ENCODE data around the gene TENT4A. TPM values are rescaled to one million over a fixed set of nuclear protein-coding genes. Genes with fewer than 3 reads are reported as not detected.

The TENT4A gene
- total and polyA plus RNA-seq, 8 donors = 3.5 to 37.4 (median 15.8) TPM

DNA sequence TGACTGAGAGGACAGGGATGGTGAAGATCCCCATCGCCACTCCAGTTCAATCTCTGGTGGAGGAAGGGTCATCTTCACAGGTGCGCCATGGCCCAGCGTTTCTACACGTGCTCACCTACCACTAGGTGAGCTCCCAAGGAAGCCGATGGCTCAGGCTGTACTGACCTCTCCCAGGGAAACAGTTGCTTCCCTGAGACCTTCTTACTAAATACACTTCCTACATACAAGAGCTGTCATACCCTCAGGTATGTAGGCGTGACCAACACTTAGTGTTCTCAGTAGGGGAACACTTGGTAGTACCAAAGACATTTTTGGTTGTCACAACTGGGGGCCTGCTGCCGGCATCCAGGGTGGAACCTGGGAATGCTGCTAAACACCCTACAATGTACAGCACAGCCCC is 75.2 kb downstream of the TENT4A start:
- peaks cover 0 to 10% (median 6%) of the 10 kb centered on the region in 4 donors for H3K4me1 ChIP-seq
- H3K27ac ChIP-seq = no peak overlapping the region
- H3K4me3 ChIP-seq = no peak overlapping the region
- TF ChIP-seq EP300 (IDR thresholded peaks at IDR 0.05) = no peak
- no peak for TF ChIP-seq POLR2AphosphoS5 (IDR thresholded peaks at IDR 0.05)
- no peak for TF ChIP-seq POLR2A (IDR thresholded peaks at IDR 0.05)
- TF ChIP-seq, protein P1, sequence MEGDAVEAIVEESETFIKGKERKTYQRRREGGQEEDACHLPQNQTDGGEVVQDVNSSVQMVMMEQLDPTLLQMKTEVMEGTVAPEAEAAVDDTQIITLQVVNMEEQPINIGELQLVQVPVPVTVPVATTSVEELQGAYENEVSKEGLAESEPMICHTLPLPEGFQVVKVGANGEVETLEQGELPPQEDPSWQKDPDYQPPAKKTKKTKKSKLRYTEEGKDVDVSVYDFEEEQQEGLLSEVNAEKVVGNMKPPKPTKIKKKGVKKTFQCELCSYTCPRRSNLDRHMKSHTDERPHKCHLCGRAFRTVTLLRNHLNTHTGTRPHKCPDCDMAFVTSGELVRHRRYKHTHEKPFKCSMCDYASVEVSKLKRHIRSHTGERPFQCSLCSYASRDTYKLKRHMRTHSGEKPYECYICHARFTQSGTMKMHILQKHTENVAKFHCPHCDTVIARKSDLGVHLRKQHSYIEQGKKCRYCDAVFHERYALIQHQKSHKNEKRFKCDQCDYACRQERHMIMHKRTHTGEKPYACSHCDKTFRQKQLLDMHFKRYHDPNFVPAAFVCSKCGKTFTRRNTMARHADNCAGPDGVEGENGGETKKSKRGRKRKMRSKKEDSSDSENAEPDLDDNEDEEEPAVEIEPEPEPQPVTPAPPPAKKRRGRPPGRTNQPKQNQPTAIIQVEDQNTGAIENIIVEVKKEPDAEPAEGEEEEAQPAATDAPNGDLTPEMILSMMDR (IDR thresholded peaks at IDR 0.05) = no peak
- WGBS, 5 donors = 81 to 97% (median 90%) methylated on average over 7 of the region's 7 CpGs
- no peaks in the 10 kb centered on the region for H3K36me3 ChIP-seq
- no peak for DNase-seq
- intact Hi-C loops (cut with DNase I; ENCODE audit: low total_unique reads) = no loop called here
- no peaks in the 10 kb centered on the region for H3K9me3 ChIP-seq
- no peaks in the 10 kb centered on the region for H3K27me3 ChIP-seq

DNA sequence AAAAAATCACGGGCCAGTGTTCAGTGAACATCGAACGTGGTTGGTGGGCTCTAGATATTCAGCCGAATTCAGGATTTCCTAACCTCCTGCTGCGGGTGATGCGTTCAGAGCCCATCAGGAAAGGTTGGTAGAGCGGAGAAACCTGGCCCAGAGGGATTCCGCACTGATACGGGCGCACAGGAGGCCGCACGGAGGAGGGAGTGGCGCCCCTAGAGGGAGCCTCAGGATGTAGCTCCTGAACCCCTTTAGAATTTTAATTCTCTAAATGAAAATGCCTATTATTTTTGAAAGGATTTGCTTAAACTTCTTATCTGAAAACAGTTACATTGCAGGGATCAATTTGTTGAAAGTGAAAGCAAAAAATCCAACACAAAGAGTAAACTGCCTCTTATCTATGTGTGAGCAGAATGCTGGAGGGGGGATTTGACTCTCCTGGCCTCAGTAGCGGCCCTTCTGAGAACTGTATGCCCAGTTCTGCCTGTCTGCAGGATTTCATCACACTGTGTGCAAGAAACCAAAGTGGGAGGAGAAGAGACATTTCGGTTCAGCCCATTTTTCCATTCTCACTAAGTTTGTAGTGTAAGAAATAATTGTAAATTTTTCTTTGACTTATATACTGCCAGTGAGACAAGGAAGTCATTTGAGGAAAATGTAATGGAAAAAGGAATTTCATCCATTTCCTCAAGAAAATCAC is 75.9 kb downstream of the TENT4A start:
- no peaks in the 10 kb centered on the region for H3K27me3 ChIP-seq
- no peak overlapping the region for H3K27ac ChIP-seq
- no peaks in the 10 kb centered on the region for H3K9me3 ChIP-seq
- intact Hi-C loops (cut with DNase I; ENCODE audit: low total_unique reads) = no loop called here
- TF ChIP-seq EP300 (IDR thresholded peaks at IDR 0.05) (no peak), POLR2A (IDR thresholded peaks at IDR 0.05) (no peak), POLR2AphosphoS5 (IDR thresholded peaks at IDR 0.05) (no peak)
- TF ChIP-seq, protein P1 (IDR thresholded peaks at IDR 0.05) = no peak
- no peaks in the 10 kb centered on the region for H3K36me3 ChIP-seq
- 66 to 74% (median 72%) methylated on average over 15 of the region's 15 CpGs for WGBS, 5 donors
- H3K4me3 ChIP-seq = no peak overlapping the region
- DNase-seq = peak in 1 of 2 donors; percentile 28
- H3K4me1 ChIP-seq = peaks cover 0 to 10% (median 6%) of the 10 kb centered on the region in 4 donors

GRCh38 chr5:6790346-6790865 is 77.2 kb downstream of the TENT4A start:
- Histone ChIP-seq H3K4me1 (peaks cover 0 to 10% (median 6%) of the 10 kb centered on the region in 4 donors), H3K9me3 (no peaks in the 10 kb centered on the region), H3K27ac (no peak overlapping the region), H3K27me3 (no peaks in the 10 kb centered on the region), H3K36me3 (no peaks in the 10 kb centered on the region), H3K4me3 (no peak overlapping the region)
- WGBS, 5 donors = 78 to 94% (median 83%) methylated on average over 8 of the region's 8 CpGs
- intact Hi-C loops (cut with DNase I; ENCODE audit: low total_unique reads) = no loop called here
- no peak for TF ChIP-seq POLR2A (IDR thresholded peaks at IDR 0.05)
- TF ChIP-seq, protein P1 (IDR thresholded peaks at IDR 0.05) = no peak
- DNase-seq = no peak

DNA sequence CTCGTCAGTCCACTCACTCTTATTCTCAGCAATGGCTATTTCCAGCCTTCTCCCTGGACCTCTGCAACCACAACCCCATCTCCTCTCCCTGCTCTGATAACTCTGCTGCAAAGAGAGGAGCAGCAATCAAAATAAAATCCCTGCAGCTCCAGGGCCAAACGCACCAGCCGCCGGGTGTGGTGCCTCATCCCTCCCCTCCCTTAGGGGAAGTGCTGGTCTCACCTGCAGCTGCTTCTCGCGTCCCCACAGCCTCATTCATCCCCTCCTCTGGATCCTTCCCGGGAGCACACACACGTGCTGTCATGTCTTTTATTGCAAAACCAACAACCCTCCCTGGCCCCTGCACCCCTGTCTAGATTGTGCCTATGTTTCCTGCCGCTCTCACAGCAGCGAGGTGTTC is 77.8 kb downstream of the TENT4A start:
- 45 to 68% (median 63%) methylated on average over 10 of the region's 10 CpGs for WGBS, 5 donors
- TF ChIP-seq, protein P1 (IDR thresholded peaks at IDR 0.05) = no peak
- TF ChIP-seq POLR2A (IDR thresholded peaks at IDR 0.05) (no peak), POLR2AphosphoS5 (IDR thresholded peaks at IDR 0.05) (no peak), EP300 (IDR thresholded peaks at IDR 0.05) (no peak)
- no peak overlapping the region for H3K4me3 ChIP-seq
- peaks cover 0 to 10% (median 6%) of the 10 kb centered on the region in 4 donors for H3K4me1 ChIP-seq
- no peaks in the 10 kb centered on the region for H3K9me3 ChIP-seq
- H3K27ac ChIP-seq = no peak overlapping the region
- intact Hi-C loops (cut with DNase I; ENCODE audit: low total_unique reads) = no loop called here
- DNase-seq = no peak
- no peaks in the 10 kb centered on the region for H3K36me3 ChIP-seq
- H3K27me3 ChIP-seq = no peaks in the 10 kb centered on the region

All from stomach (tissue), 9 donors.